ENCODE results near the gene NRP1.

The NRP1 gene

DNA sequence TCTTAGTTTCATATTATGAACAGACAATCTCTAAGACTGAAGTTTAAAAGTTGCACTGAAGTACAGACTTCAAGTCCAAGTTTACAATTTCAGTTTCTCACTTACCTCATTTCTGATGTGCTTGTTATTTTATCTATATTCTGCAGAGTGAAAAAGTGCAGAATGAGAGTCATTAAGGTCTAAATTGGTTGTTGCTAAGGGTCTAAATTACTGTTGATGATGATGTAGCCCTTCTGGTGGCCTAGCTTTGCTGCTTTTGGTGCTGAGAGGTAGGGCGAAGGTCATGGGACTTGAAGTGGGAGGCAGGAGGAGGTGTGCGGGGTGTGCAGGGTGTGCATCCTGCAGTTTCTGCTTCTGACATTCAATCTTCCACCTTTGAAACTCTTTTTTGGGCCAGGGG, 38.8 kb upstream of the NRP1 start:
- H4K91ac ChIP-seq (ENCODE audit: low read depth, low read length) = no peak overlapping the region
- no peak overlapping the region for H3K18ac ChIP-seq (ENCODE audit: low read length)
- no peak overlapping the region for H3K23ac ChIP-seq (ENCODE audit: low read length)
- H3K36me3 ChIP-seq (ENCODE audit: control insufficient read depth in 1 of 2, insufficient read depth in 2 of 2, low read length in 2 of 2) = no peaks in the 10 kb centered on the region
- H2BK120ac ChIP-seq (ENCODE audit: insufficient read depth, low read length, poor library complexity) = no peak overlapping the region
- H3K4ac ChIP-seq (ENCODE audit: low read depth, low read length) = no peak overlapping the region
- H3K4me2 ChIP-seq (ENCODE audit: low read length) = no peak overlapping the region
- H3K9me3 ChIP-seq (ENCODE audit: insufficient read depth, low read depth, low read length) = no peaks in the 10 kb centered on the region
- H3K27ac ChIP-seq (ENCODE audit: low read depth, low read length) = no peak overlapping the region
- no peak overlapping the region for H2AFZ ChIP-seq (ENCODE audit: insufficient read depth, low read length, poor library complexity)
- H2AK5ac ChIP-seq (ENCODE audit: low read length) = no peak overlapping the region
- H3K79me1 ChIP-seq (ENCODE audit: low read length) = no peaks in the 10 kb centered on the region
- no peak overlapping the region for H2BK12ac ChIP-seq (ENCODE audit: low read length)
- H3K79me2 ChIP-seq (ENCODE audit: control insufficient read depth, insufficient read depth, low read length, poor library complexity) = no peaks in the 10 kb centered on the region
- no peak overlapping the region for H3K14ac ChIP-seq (ENCODE audit: low read length)
- no peak for DNase-seq
- whole genome bisulfite sequencing (ENCODE audit: extremely low coverage, insufficient coverage, insufficient read length) = no CpG with 5 or more reads among the region's 2 CpGs
- H4K8ac ChIP-seq (ENCODE audit: low read depth, low read length) = no peak overlapping the region
- H3K4me1 ChIP-seq (ENCODE audit: control insufficient read depth in 1 of 2, insufficient read depth in 2 of 2, low read length in 2 of 2) = no peaks in the 10 kb centered on the region
- H3K27me3 ChIP-seq (ENCODE audit: insufficient read depth, low read length) = no peaks in the 10 kb centered on the region
- no peak overlapping the region for H4K12ac ChIP-seq (ENCODE audit: low read depth, low read length)
- no peak overlapping the region for H3K4me3 ChIP-seq (ENCODE audit: low read depth, low read length)
- no peak overlapping the region for H3K9ac ChIP-seq (ENCODE audit: low read length)
- H2BK5ac ChIP-seq (ENCODE audit: low read depth, low read length, poor library complexity) = no peak overlapping the region

DNA sequence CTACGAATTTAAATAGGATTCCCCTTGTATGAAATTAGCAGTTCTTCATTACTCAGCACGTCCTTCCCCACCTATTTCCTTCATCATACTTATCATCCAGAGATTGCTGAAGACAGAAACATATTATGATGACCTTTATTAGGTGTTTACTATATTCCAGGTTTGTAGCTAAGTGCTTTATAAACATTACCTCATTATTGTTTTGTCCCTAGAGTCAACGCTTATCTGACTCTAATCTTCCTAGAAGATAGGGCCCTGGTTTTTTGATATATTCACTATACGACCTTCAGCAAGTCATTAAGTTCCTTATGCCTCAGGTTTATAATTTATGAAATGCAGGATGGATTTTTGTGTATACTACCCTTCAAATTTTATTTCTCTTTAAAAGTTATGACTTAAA, 36.8 kb upstream of the NRP1 start:
- peaks cover 2% of the 10 kb centered on the region for H3K9me3 ChIP-seq (ENCODE audit: insufficient read depth, low read depth, low read length)
- no peaks in the 10 kb centered on the region for H3K27me3 ChIP-seq (ENCODE audit: insufficient read depth, low read length)
- H3K4me1 ChIP-seq (ENCODE audit: control insufficient read depth in 1 of 2, insufficient read depth in 2 of 2, low read length in 2 of 2) = no peaks in the 10 kb centered on the region
- no CpG with 5 or more reads among the region's 4 CpGs for WGBS (ENCODE audit: extremely low coverage, insufficient coverage, insufficient read length)
- H4K91ac ChIP-seq (ENCODE audit: low read depth, low read length) = no peak overlapping the region
- no peak overlapping the region for H2BK120ac ChIP-seq (ENCODE audit: insufficient read depth, low read length, poor library complexity)
- no peak overlapping the region for H2AK5ac ChIP-seq (ENCODE audit: low read length)
- H2BK12ac ChIP-seq (ENCODE audit: low read length) = no peak overlapping the region
- no peak overlapping the region for H2BK5ac ChIP-seq (ENCODE audit: low read depth, low read length, poor library complexity)
- no peak overlapping the region for H3K18ac ChIP-seq (ENCODE audit: low read length)
- no peak overlapping the region for H3K4me3 ChIP-seq (ENCODE audit: low read depth, low read length)
- no peak for DNase-seq
- H4K8ac ChIP-seq (ENCODE audit: low read depth, low read length) = no peak overlapping the region
- H3K27ac ChIP-seq (ENCODE audit: low read depth, low read length) = no peak overlapping the region
- H3K9ac ChIP-seq (ENCODE audit: low read length) = no peak overlapping the region
- H3K4me2 ChIP-seq (ENCODE audit: low read length) = no peak overlapping the region
- H3K79me1 ChIP-seq (ENCODE audit: low read length) = no peaks in the 10 kb centered on the region
- H2AFZ ChIP-seq (ENCODE audit: insufficient read depth, low read length, poor library complexity) = no peak overlapping the region
- H3K36me3 ChIP-seq (ENCODE audit: control insufficient read depth in 1 of 2, insufficient read depth in 2 of 2, low read length in 2 of 2) = no peaks in the 10 kb centered on the region
- no peak overlapping the region for H3K14ac ChIP-seq (ENCODE audit: low read length)
- H3K4ac ChIP-seq (ENCODE audit: low read depth, low read length) = no peak overlapping the region
- no peak overlapping the region for H3K23ac ChIP-seq (ENCODE audit: low read length)
- no peaks in the 10 kb centered on the region for H3K79me2 ChIP-seq (ENCODE audit: control insufficient read depth, insufficient read depth, low read length, poor library complexity)
- H4K12ac ChIP-seq (ENCODE audit: low read depth, low read length) = no peak overlapping the region

DNA sequence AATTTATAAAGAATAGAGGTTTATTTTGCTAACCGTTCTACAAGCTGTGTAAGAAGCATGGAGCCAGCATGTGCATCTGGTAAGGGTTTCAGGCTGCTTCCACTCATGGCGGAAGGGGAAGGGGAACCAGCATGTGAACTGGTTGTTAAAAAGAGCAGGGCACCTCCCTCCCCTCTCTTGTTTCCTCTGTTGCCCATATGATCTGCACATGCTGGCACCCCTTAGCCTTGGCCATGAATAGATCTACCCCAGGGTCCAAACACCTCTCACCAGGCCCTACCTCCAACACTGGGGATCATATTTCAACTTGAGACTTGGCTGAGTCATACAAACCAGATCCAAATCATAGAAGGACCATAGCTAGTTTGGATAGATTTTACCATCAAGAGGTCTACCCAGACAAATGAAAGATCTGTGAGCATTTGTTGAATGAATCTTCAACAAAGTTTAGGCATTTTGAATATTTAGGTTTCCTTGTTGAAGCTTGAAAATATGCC, 36.0 kb upstream of the NRP1 start:
- no CpG with 5 or more reads among the region's 2 CpGs for WGBS (ENCODE audit: extremely low coverage, insufficient coverage, insufficient read length)

GRCh38 chr10:33368086-33368485, 33.6 kb upstream of the NRP1 start:
- no peak overlapping the region for H2BK120ac ChIP-seq (ENCODE audit: insufficient read depth, low read length, poor library complexity)
- WGBS (ENCODE audit: extremely low coverage, insufficient coverage, insufficient read length) = no CpG with 5 or more reads among the region's 4 CpGs

More for the DNA sequence above, 36.0 kb upstream of the NRP1 start:
- Histone ChIP-seq H3K79me1 (ENCODE audit: low read length) (no peaks in the 10 kb centered on the region), H3K27ac (ENCODE audit: low read depth, low read length) (no peak overlapping the region), H3K36me3 (ENCODE audit: control insufficient read depth in 1 of 2, insufficient read depth in 2 of 2, low read length in 2 of 2) (no peaks in the 10 kb centered on the region), H2BK5ac (ENCODE audit: low read depth, low read length, poor library complexity) (no peak overlapping the region), H3K9me3 (ENCODE audit: insufficient read depth, low read depth, low read length) (peaks cover 2% of the 10 kb centered on the region), H2BK120ac (ENCODE audit: insufficient read depth, low read length, poor library complexity) (no peak overlapping the region), H3K14ac (ENCODE audit: low read length) (no peak overlapping the region), H2AK5ac (ENCODE audit: low read length) (no peak overlapping the region), H3K9ac (ENCODE audit: low read length) (no peak overlapping the region), H3K27me3 (ENCODE audit: insufficient read depth, low read length) (no peaks in the 10 kb centered on the region), H2BK12ac (ENCODE audit: low read length) (no peak overlapping the region), H3K4me2 (ENCODE audit: low read length) (no peak overlapping the region), H3K23ac (ENCODE audit: low read length) (no peak overlapping the region), H3K79me2 (ENCODE audit: control insufficient read depth, insufficient read depth, low read length, poor library complexity) (no peaks in the 10 kb centered on the region), H4K8ac (ENCODE audit: low read depth, low read length) (no peak overlapping the region), H2AFZ (ENCODE audit: insufficient read depth, low read length, poor library complexity) (no peak overlapping the region), H4K12ac (ENCODE audit: low read depth, low read length) (no peak overlapping the region), H4K91ac (ENCODE audit: low read depth, low read length) (no peak overlapping the region), H3K4me1 (ENCODE audit: control insufficient read depth in 1 of 2, insufficient read depth in 2 of 2, low read length in 2 of 2) (no peaks in the 10 kb centered on the region), H3K18ac (ENCODE audit: low read length) (no peak overlapping the region), H3K4ac (ENCODE audit: low read depth, low read length) (no peak overlapping the region), H3K4me3 (ENCODE audit: low read depth, low read length) (no peak overlapping the region)
- DNase-seq = no peak

More at GRCh38 chr10:33368086-33368485, 33.6 kb upstream of the NRP1 start:
- H3K14ac ChIP-seq (ENCODE audit: low read length) = no peak overlapping the region
- H3K36me3 ChIP-seq (ENCODE audit: control insufficient read depth in 1 of 2, insufficient read depth in 2 of 2, low read length in 2 of 2) = no peaks in the 10 kb centered on the region
- no peak overlapping the region for H4K8ac ChIP-seq (ENCODE audit: low read depth, low read length)
- H3K4me3 ChIP-seq (ENCODE audit: low read depth, low read length) = no peak overlapping the region
- no peak overlapping the region for H2BK5ac ChIP-seq (ENCODE audit: low read depth, low read length, poor library complexity)
- H2AFZ ChIP-seq (ENCODE audit: insufficient read depth, low read length, poor library complexity) = no peak overlapping the region
- H3K4me1 ChIP-seq (ENCODE audit: control insufficient read depth in 1 of 2, insufficient read depth in 2 of 2, low read length in 2 of 2) = no peaks in the 10 kb centered on the region
- no peak for DNase-seq
- H3K9ac ChIP-seq (ENCODE audit: low read length) = no peak overlapping the region
- no peaks in the 10 kb centered on the region for H3K79me2 ChIP-seq (ENCODE audit: control insufficient read depth, insufficient read depth, low read length, poor library complexity)
- H4K91ac ChIP-seq (ENCODE audit: low read depth, low read length) = no peak overlapping the region
- H3K23ac ChIP-seq (ENCODE audit: low read length) = no peak overlapping the region
- H2BK12ac ChIP-seq (ENCODE audit: low read length) = no peak overlapping the region
- no peak overlapping the region for H3K27ac ChIP-seq (ENCODE audit: low read depth, low read length)
- H3K27me3 ChIP-seq (ENCODE audit: insufficient read depth, low read length) = no peaks in the 10 kb centered on the region
- H3K4ac ChIP-seq (ENCODE audit: low read depth, low read length) = no peak overlapping the region
- no peak overlapping the region for H4K12ac ChIP-seq (ENCODE audit: low read depth, low read length)
- H2AK5ac ChIP-seq (ENCODE audit: low read length) = no peak overlapping the region
- H3K4me2 ChIP-seq (ENCODE audit: low read length) = no peak overlapping the region
- no peak overlapping the region for H3K18ac ChIP-seq (ENCODE audit: low read length)
- H3K79me1 ChIP-seq (ENCODE audit: low read length) = no peaks in the 10 kb centered on the region
- H3K9me3 ChIP-seq (ENCODE audit: insufficient read depth, low read depth, low read length) = peaks cover 2% of the 10 kb centered on the region
